MG63 (cell line): ENCODE measurements around the gene CADM1. TPM values are rescaled to one million over a fixed set of nuclear protein-coding genes. Genes with fewer than 3 reads are reported as not detected.

Experiments
- DNase-seq: peaks from one replicate; pipeline ENCODE4 v3.0.0-alpha.2; 2020
- H3K27me3 ChIP-seq: fragments of 250-450 bp; sonication (Bioruptor Pico); 2 replicates; pipeline ENCODE4 v1.5.1; 2020; ENCODE audit warnings: mild to moderate bottlenecking, moderate library complexity
- H3K36me3 ChIP-seq: fragments of 250-450 bp; sonication (Bioruptor Pico); 2 replicates; pipeline ENCODE4 v1.5.1; 2020; ENCODE audit warnings: mild to moderate bottlenecking, moderate library complexity
- H3K4me3 ChIP-seq: fragments of 250-450 bp; sonication (Bioruptor Pico); 2 replicates; pipeline ENCODE4 v1.5.1; 2020; ENCODE audit warnings: mild to moderate bottlenecking, moderate library complexity
- H3K9me3 ChIP-seq: fragments of 250-450 bp; sonication (Bioruptor Pico); 2 replicates; pipeline ENCODE4 v1.5.1; 2020; ENCODE audit warnings: mild to moderate bottlenecking, moderate library complexity
- total RNA-seq: library from RNA; depleted of rRNA; stranded (reverse); fragments of >200 nt; shearing (Covaris generic); gene quantifications from 2 replicates; pipeline ENCODE4 v1.2.3, GENCODE V29; 2014; ENCODE audit warnings: low replicate concordance

Gene CADM1
- total RNA-seq, 1 experiment from 2014 or later, result 34.4 TPM

DNA sequence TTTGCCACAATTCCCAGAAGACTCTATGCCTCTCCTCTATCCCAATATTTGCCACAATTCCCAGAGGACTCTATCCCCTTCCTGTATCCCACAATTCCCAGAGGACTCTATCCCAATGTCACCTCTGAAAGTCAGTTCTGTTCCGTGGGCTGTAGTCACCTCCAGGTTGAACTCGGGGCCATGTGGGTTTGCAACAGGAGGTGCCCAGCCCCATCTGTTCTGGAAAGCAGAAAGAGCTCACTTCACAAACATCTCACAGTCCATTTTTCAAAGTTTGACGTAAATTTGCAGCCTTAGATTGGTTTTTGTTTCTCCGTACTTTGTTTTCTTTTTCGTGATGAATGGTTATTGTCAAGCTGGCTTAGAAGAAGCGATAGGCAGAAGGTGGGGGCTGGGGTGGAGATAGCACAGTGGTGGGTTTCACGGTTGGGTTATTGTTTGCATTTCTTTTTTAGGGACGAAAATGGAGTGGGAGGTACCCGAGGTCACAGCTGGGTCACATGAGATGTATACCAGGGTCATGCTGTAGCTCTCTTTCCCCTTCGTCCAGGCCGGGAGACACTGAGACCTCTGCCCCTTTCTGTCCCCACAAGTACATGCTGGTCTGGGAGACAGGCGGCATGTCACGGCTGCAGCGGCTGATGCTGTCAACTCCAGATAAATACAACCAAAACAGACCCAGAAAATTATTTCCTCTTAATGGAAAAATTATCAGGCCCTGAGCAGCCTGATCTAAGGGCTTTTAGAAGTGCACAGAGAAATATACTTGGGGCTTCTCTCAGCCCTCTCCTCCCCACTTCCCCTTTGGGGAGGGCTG, 374.5 kb downstream of the CADM1 start:
- no peaks in the 10 kb centered on the region for H3K27me3 ChIP-seq
- no peaks in the 10 kb centered on the region for H3K36me3 ChIP-seq
- H3K4me3 ChIP-seq, result no peak overlapping the region
- DNase-seq, result no peak
- H3K9me3 ChIP-seq, result no peaks in the 10 kb centered on the region

GRCh38 chr11:115128226-115128625, 376.0 kb downstream of the CADM1 start:
- no peaks in the 10 kb centered on the region for H3K27me3 ChIP-seq
- H3K4me3 ChIP-seq, result no peak overlapping the region
- no peak for DNase-seq
- no peaks in the 10 kb centered on the region for H3K9me3 ChIP-seq
- no peaks in the 10 kb centered on the region for H3K36me3 ChIP-seq

- Histone ChIP-seq H3K4me3 (no peak overlapping the region), H3K27me3 (no peaks in the 10 kb centered on the region), H3K36me3 (no peaks in the 10 kb centered on the region), H3K9me3 (no peaks in the 10 kb centered on the region)
- no peak for DNase-seq
These were observed 376.4 kb downstream of the CADM1 start for GRCh38 chr11:115127790-115128189.

DNA sequence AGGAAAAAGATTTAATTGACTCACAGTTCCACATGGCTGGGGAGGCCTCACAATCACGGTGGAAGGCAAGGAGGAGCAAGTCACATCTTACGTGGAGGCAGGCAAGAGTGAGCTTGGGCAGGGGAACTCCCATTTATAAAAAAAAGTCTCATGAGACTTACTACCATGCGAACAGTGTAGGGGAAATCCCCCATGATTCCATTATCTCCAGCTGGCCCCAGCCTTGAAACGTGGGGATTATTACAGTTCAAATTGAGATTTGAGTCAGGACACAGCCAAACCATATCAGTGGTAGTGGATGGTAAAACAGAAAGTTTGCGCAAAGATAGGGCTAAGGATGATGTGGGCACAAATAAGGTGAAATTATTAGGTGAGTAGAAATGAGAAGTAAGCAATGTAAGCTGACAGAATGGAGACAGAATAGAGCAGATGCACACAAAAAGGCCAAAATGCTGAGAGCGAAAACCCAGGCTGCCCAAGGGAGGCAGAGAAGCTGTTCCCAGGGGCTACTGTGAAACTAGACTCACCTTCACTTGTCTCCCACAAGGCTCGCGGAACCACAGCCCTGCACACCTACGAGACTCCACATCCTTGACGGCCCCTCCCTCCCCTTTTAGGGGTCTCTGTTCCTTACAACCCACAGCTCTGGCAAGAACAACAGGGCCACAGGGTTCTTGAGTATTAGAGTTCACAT, 377.6 kb downstream of the CADM1 start:
- Histone ChIP-seq H3K9me3 (no peaks in the 10 kb centered on the region), H3K27me3 (no peaks in the 10 kb centered on the region), H3K36me3 (no peaks in the 10 kb centered on the region), H3K4me3 (no peak overlapping the region)
- no peak for DNase-seq

GRCh38 chr11:115126092-115126491, 378.1 kb downstream of the CADM1 start:
- H3K27me3 ChIP-seq, result no peaks in the 10 kb centered on the region
- no peaks in the 10 kb centered on the region for H3K9me3 ChIP-seq
- no peak for DNase-seq
- no peaks in the 10 kb centered on the region for H3K36me3 ChIP-seq
- H3K4me3 ChIP-seq, result no peak overlapping the region

DNA sequence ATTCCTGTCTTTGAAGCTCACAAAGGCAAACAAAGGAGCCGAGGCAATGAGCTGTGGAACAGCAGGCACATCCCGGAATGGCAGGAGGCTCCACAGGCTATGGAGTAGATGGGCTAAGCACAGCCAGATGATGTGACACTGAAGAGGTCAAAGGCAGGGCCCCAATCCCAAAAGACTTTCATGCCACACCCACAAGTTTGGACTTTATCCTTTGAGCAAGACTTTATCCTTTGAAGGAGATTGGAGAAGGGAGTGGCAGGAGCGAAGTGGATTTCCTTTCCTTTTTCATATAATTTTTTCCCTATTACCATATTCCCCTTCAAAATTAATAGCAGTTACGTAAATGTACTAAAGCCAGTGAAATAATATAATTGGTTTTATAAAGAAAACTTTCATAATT, 379.4 kb downstream of the CADM1 start:
- no peak for DNase-seq
- H3K4me3 ChIP-seq, result no peak overlapping the region
- H3K27me3 ChIP-seq, result no peaks in the 10 kb centered on the region
- H3K36me3 ChIP-seq, result no peaks in the 10 kb centered on the region
- H3K9me3 ChIP-seq, result no peaks in the 10 kb centered on the region

DNA sequence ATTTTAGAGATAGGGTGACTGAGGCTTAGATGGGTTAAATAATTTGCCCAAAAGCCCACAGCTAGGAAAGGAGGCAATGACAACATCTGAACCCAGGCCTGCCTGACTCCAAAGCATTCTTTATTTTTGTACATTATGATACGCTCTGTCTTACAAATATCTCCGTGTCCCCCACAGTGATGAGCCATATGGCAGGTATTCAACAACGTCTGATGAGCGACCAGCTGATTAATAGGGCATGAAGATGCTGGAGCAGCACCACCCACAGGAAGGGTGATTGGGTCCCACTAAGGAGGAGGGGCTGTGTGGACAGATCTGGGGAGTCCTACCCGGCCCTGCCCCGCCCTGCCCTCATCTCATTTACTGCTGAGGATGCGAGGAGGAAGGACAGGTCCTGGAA, 380.6 kb downstream of the CADM1 start:
- DNase-seq, result no peak
- no peak overlapping the region for H3K4me3 ChIP-seq
- H3K9me3 ChIP-seq, result no peaks in the 10 kb centered on the region
- H3K27me3 ChIP-seq, result no peaks in the 10 kb centered on the region
- H3K36me3 ChIP-seq, result no peaks in the 10 kb centered on the region

- no peaks in the 10 kb centered on the region for H3K36me3 ChIP-seq
- no peaks in the 10 kb centered on the region for H3K27me3 ChIP-seq
- H3K4me3 ChIP-seq, result no peak overlapping the region
- H3K9me3 ChIP-seq, result no peaks in the 10 kb centered on the region
- DNase-seq, result no peak
These were observed 381.9 kb downstream of the CADM1 start for GRCh38 chr11:115122274-115122673.
